ENCODE data around the gene NCOA4.
A peak's percentile ranks its signal among the peaks of the same experiment; 100 is the strongest.
"Not testable (repeated sequence)": the region's sequence is repeated elsewhere in the genome, so short reads cannot be mapped to it uniquely, and the experiment has no call there.

The NCOA4 gene

DNA sequence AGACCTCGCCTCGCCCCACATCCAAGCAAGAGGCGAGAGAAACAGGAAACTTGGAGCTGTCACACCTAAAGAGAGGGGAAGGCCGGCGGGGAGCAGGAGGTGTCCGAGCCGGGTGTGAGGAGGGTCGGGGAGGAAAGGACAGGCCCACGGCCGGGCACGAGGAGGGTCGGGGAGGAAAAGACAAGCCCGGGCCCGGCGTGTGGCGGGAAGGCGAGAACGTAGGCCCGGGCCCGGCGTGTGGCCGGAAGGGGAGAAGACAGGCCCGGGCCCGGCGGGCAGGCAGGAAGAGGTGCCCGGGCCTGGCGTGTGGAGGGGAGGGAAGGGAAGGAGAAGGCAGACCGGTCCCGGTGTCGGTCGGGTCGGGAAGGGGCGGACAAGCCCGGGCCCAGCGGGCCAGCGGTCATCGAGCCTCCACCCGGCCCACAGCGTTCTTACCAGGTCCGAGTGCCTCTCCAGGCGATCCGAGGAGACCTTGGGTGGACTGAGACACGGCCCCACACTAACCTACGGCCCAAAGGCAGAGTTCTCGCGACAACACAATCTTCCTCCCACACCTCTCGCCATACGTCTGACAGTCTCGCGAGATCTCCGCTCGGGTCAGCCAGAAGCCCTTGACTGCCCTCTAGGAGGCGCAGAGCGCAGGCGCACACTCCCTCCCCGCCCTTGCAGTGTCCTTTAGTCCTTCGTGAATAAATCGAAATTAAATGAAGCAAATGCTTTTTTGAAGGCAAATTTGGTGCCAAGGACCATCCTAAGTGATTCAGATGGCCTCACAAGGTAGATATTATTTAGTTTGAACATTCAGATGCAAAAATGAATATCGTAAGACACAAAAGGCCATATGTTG, at the start of gene NCOA4:
Gene NCOA4, minus strand, starts transcription at position 533 of the 847 bp plus-strand sequence. CDS start 13,943 bp downstream, outside the sequence.
- DNase-seq = peak; percentile 92

DNA sequence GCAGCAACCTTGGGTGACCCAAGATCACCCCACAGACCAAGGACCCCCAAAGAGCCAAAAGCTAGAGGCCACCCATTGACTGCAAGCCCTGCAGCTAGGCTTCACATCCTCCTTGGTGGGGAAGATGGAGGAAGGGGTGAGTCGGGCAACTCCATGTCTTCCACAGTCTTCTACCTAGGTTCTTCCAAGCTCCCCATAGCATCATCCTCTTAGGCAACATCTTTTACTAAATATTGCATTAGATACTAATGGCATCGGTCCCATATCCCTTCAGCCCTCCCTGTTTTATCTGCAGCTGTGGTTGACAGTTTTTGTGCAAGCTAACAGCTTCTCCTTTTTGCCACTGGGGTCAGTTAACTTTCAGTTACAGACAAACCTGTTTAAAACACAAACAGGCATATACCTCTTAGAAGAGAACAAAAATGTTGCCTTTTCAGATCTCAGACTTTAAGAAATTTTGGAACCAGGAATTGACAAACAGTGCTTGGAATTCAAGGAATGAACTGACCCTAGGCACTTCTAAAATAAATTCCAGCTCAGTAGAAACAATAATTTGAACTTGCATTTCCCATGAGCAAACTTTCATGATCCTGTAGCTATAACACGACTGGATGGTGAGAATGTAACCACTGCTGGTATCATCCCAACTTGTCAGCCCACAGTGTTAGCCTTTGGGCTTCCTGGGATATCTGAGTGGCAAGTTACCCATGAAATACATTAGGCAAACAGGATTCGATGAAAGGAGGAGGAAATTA, 49.6 kb upstream of the NCOA4 start:
- DNase-seq = no peak

DNA sequence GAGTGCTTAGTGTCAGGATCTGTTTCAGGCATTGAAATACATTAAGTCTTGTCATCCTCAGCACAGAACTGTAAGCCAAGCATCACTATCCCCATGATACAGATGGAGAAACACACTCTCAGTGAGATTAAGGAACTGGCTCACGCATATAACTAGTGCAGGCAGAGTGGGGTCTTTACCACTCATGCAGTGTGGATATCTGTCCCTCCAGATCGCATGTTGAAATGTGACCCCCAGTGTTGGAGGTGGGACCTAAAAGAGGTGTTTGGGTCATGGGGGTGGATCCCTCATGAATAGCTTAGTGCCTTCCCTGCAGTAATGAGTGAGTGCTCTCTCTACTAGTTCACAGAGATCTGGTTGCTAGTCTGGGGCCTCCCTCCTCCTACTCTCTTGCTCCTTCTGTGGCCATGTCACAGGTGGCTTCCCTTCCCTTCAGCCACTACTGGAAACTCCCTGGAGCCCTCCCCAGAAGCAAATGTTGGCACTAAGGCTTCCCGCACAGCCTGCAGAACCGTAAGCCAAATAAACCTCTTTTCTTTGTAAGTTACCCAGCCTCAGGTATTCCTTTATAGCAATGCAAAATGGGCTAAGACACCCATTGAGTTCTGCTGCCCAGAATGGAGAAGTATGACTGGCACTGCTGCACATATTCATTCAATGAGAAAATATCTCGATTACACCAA, 47.4 kb upstream of the NCOA4 start:
- no peak for DNase-seq

DNA sequence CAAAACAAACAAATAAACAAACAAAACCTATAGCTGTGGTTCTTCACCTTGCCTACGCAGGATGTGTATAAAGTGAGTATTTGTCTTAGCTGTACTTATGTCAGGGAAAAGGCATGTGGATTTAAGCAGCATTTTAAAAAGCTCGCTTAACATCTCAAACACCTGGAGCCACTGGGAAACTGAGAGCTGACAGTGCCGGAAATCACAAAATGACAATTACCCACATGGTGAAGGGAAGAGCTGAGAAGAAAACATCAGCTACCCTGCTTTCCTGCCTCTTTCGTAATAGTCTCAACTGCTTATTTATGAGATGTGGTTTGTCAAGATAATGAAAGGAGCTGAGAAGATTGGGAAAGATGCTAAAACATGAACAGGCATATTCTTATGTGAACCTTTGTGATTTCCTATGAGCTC, 46.7 kb upstream of the NCOA4 start:
- no peak for DNase-seq

GRCh38 chr10:46075869-46076268, 45.4 kb upstream of the NCOA4 start:
- no peak for DNase-seq

GRCh38 chr10:46074196-46074946, 43.9 kb upstream of the NCOA4 start:
- DNase-seq = no peak

GRCh38 chr10:46073564-46073963, 43.1 kb upstream of the NCOA4 start:
- no peak for DNase-seq

GRCh38 chr10:46070749-46071148, 40.3 kb upstream of the NCOA4 start:
- no peak for DNase-seq

GRCh38 chr10:46069771-46070463, 39.5 kb upstream of the NCOA4 start:
- no peak for DNase-seq

GRCh38 chr10:46068905-46069304, 38.5 kb upstream of the NCOA4 start:
- DNase-seq = no peak

DNA sequence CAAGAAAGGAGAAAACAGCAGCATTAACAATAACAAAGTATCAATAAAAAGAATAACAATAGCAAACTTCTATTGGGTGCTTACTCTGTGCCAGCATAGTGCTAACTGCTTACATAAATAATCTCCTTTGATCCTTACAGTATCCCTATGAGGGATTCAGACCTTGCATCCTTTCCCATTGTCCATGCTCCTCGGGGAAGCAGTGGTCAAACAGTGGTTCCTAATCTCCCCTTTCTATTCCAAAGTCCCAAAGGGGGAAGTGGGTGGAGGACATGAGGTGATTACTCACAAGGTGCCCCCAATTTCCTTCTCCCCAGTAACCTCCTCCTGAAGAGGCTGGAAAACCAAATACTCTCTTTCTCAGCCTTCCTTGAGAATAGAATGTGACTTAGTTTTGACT, 37.7 kb upstream of the NCOA4 start:
- DNase-seq = no peak

DNA sequence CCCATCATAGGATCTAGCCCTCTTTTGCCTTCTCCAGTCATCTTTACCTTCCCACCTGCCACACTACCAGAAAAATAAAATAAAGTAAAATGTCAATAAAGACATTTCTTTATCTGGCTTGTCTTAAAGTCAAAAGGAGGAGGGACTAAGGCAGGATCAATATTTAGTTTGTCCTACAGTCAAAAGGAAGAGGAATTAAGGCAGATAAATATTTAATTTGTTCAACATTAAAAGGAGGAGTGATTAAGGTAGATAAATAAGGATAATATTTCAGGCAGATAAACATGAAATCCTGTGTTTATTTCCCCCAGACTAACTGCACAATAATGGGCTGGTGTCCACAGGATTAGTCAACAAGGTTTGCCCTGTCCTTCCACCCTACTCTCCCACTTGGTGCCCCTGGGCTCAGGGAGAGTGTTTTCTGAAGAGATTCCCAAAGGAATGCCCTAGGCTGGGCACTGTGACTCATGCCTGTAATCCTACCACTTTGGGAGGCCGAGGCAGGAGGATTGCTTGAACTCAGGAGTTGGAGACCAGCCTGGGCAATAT, 33.9 kb upstream of the NCOA4 start:
- DNase-seq = no peak

- no peak for DNase-seq
These were observed 32.5 kb upstream of the NCOA4 start for GRCh38 chr10:46062723-46063428.

DNA sequence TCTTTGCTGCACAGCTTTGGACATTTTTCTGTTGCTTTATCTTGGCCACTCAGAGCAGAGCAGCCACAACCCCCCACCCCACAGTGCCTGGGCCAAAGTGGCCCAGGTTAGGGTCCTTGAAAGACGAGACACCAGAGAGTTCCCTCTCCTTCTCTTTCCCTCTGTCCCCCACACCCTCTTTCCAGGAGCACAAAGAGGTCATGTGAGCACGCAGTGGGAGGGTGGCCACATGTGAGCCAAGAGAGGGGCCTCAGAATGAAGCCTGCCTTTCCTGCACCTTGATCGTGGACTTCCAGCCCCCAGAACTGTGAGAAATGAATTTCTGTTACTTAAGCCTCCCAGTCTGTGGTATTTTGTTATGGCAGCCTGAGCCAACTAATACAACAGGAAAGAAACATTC, 30.3 kb upstream of the NCOA4 start:
- no peak for DNase-seq

DNA sequence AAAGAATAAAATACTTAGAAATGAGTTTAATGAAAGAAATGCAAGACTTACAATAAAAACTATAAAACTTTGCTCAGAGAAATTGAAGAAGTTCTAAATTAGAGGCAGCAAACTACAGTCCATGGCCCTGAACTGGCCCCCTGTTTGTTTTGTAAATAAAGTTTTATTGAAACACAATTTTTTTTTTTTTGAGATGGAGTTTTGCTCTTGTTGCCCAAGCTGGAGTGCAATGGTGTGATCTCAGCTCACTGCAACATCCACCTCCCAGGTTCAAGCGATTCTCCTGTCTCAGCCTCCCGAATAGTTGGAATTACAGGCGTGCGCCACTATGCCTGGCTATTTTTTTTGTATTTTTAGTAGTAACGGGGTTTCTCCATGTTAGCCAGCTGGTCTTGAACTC, 27.5 kb upstream of the NCOA4 start:
- not testable (repeated sequence) for DNase-seq

DNA sequence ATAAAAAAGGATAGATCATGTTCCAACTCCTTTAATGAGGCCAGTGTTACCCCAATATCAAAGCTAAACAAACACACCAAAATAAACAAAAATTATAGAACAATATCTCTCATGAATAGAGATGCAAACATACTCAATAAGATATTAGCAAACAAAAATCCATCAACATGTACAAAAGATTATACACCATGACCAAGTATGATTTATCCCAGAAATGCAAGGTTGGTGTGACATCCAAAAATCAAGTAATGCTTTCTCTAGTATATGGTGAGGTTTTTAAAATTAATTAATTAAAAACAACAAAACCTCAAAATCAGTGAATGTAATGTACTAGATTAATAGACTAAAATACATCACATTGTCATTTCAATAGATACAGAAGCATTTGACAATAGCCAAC, 26.6 kb upstream of the NCOA4 start:
- no peak for DNase-seq

- DNase-seq = no peak
These were observed 25.3 kb upstream of the NCOA4 start for GRCh38 chr10:46055771-46056170.

DNA sequence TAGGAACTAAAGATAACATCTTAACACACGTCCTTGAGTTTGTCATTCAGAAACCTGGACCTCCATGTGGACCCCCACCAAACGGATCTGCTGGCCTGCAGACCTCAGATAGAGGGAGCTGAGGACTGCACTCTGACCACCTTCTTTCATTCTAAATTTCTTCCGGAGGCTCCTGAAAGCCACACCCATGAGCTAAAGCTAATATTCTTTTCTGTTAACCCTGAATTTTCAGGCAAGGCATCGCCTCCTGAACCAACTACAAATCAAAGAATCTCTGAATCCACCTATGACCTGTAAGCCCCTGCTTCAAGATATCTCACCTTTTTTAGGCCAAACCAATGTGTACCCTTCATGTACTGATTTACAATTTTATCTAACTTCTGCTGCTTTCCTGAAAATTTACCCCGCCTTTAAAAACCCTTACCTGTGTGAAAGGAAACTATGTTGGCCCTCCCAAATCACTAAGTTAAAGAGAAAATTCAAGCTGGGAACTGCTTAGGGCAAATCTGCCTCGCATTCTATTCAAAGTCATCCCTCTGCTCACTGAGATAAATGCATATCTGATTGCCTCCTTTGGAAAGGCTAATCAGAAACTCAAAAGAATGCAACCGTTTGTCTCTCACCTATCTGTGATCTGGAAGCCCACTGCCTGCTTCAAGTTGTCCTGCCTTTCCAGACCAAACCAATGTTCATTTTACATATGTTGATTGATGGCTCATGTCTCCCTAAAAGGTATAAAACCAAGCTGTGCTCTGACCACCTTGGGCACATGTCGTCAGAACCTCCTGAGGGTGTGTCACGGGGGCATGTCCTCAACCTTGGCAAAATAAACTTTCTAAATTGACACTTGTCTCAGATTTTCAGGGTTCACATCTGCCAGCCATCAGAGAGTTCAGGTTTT, 23.4 kb upstream of the NCOA4 start:
- no peak for DNase-seq

GRCh38 chr10:46052791-46053375, 22.5 kb upstream of the NCOA4 start:
- no peak for DNase-seq
